Measurements from ENCODE around the gene PHC3. TPM values are rescaled to one million over a fixed set of nuclear protein-coding genes. Genes with fewer than 3 reads are reported as not detected.
A peak's percentile ranks its signal among the peaks of the same experiment; 100 is the strongest.

The PHC3 gene
- total and polyA plus RNA-seq, 8 donors: 4.7 to 253 (median 92.5) TPM

DNA sequence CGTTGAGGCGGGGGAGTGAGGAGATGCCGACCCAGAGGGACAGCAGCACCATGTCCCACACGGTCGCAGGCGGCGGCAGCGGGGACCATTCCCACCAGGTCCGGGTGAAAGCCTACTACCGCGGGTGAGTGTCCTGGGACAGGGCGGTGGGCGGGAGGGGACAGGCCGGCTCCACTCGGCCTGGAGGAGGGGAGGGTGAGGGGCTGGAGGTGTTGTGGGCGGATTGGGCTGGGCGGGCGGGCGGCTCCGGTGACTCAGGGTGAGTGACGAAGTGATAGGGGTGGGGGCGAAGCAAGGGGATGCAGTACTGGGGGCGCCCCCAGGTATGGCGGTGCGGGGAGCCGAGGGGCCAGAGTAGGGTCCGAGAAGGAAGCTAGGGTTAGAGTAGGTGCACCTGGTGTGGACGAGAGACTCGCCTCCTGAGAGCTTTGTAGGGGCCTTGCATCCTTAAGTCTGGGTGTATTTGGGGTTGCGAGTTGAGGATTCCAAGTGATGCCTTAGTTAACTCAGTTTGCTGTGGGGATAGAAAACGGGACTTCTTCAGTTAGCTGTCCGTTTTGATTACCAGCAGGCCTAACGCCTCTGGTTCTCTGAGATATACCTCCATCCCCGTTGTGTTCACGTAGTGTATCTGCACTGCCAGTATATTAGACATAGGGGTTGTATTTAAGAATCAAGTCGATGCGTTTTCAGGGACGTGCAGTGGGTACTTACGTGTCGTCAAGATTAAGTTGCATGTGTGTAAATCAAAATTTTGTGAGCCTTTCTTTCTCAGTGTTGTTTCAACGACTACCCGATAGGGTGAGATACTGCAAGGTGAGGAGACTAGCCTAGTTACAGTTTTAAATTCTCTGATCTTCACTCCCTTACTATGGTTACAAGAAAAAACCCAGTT is 41.4 kb upstream of the PHC3 start:
- DNase-seq: peak; percentile 34 to 80
- intact Hi-C loops (cut with DNase I; ENCODE audit: low total_unique reads): no loop called here
- peaks cover 7 to 58% (median 33%) of the 10 kb centered on the region in 4 donors for H3K4me1 ChIP-seq
- no peaks in the 10 kb centered on the region for H3K36me3 ChIP-seq
- no peaks in the 10 kb centered on the region for H3K27me3 ChIP-seq
- H3K9me3 ChIP-seq: no peaks in the 10 kb centered on the region
- peak overlapping the region; percentile 91 to 99 (median 96) for H3K27ac ChIP-seq
- TF ChIP-seq, protein P1, sequence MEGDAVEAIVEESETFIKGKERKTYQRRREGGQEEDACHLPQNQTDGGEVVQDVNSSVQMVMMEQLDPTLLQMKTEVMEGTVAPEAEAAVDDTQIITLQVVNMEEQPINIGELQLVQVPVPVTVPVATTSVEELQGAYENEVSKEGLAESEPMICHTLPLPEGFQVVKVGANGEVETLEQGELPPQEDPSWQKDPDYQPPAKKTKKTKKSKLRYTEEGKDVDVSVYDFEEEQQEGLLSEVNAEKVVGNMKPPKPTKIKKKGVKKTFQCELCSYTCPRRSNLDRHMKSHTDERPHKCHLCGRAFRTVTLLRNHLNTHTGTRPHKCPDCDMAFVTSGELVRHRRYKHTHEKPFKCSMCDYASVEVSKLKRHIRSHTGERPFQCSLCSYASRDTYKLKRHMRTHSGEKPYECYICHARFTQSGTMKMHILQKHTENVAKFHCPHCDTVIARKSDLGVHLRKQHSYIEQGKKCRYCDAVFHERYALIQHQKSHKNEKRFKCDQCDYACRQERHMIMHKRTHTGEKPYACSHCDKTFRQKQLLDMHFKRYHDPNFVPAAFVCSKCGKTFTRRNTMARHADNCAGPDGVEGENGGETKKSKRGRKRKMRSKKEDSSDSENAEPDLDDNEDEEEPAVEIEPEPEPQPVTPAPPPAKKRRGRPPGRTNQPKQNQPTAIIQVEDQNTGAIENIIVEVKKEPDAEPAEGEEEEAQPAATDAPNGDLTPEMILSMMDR (IDR thresholded peaks at IDR 0.05): peak in 3 of 7 experiments; percentile 10 to 21 (median 12)
- TF ChIP-seq EP300 (IDR thresholded peaks at IDR 0.05): no peak
- 1% methylated on average over 37 to 42 of the region's 42 CpGs for WGBS, 5 donors
- H3K4me3 ChIP-seq: peak overlapping the region; percentile 71 to 97 (median 94)

DNA sequence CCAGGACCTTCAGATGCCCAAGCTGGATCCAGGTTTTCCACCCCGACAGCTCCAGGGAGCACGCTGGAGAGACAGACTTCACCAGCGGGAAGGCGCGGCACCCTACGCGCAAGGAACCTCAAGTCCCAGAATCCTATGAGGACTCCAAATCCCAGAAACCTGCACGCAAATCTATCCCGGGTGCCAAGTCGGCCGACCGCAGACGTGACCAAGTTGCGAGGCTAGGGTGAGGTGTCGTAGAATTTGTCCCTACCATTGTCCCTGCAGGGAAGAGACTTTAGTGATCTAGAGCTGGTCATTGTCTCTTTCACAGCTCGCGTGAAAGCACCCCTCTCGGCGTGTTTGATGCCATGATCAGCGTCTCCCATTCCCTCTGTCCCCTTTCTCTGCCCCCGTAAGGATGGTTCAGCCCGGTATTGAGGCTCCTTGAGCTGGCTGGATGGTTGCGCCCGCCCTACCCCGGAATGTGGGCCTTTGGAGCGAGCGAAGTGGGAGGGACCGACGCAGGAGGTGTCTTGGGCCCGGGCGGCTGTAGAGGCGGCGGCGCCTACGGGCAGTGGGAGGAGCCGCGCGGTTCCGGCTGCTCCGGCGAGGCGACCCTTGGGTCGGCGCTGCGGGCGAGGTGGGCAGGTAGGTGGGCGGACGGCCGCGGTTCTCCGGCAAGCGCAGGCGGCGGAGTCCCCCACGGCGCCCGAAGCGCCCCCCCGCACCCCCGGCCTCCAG is 40.6 kb upstream of the PHC3 start, which contains the start of gene PRKCI:
Gene PRKCI, plus strand, starts transcription at position 501 of the 723 bp plus-strand sequence. CDS start 246 bp downstream, outside the sequence.
- no peaks in the 10 kb centered on the region for H3K27me3 ChIP-seq
- WGBS, 5 donors: 0 to 1% (median 0%) methylated on average over 22 to 60 of the region's 60 CpGs
- no peaks in the 10 kb centered on the region for H3K36me3 ChIP-seq
- DNase-seq: peak; percentile 96 to 99
- H3K27ac ChIP-seq: peak within 1 kb of the TSS; percentile 91 to 99 (median 96)
- H3K4me3 ChIP-seq: peak within 1 kb of the TSS; percentile 71 to 97 (median 94)
- no peaks in the 10 kb centered on the region for H3K9me3 ChIP-seq
- intact Hi-C loops (cut with DNase I; ENCODE audit: low total_unique reads): no loop called here
- TF ChIP-seq, protein P1 (IDR thresholded peaks at IDR 0.05): peak in 1 of 7 experiments; percentile 18
- TF ChIP-seq POLR2A (IDR thresholded peaks at IDR 0.05) (peak in 2 of 4 donors; percentile 16 to 73), POLR2AphosphoS5 (IDR thresholded peaks at IDR 0.05) (peak; percentile 67 to 97 (median 93)), EP300 (IDR thresholded peaks at IDR 0.05) (no peak)
- peaks cover 4 to 50% (median 28%) of the 10 kb centered on the region in 4 donors for H3K4me1 ChIP-seq

DNA sequence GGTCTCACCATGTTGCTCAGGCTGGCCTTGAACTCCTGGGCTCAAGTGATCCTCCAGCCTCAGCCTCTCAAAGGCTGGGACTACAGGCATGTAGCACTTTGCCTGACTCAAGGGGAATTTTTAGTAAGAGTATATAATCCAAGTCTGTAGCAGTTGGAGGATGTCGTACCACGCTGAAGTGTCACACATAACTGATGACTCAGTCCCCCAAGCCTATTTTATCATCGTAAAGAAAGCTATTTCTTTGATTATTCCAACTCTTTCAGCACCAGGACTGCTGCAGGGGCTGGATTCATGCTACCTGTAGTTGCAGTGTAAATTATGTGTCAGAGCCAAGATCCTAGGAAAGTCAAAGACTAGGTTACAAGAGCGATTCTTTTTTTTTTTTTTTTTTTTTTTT is 39.3 kb upstream of the PHC3 start:
- Histone ChIP-seq H3K4me1 (peaks cover 4 to 38% (median 20%) of the 10 kb centered on the region in 4 donors), H3K4me3 (no peak overlapping the region), H3K27ac (no peak overlapping the region), H3K9me3 (no peaks in the 10 kb centered on the region), H3K36me3 (no peaks in the 10 kb centered on the region), H3K27me3 (no peaks in the 10 kb centered on the region)
- TF ChIP-seq POLR2AphosphoS5 (IDR thresholded peaks at IDR 0.05) (no peak), POLR2A (IDR thresholded peaks at IDR 0.05) (no peak), EP300 (IDR thresholded peaks at IDR 0.05) (no peak)
- TF ChIP-seq, protein P1 (IDR thresholded peaks at IDR 0.05): no peak
- intact Hi-C loops (cut with DNase I; ENCODE audit: low total_unique reads): no loop called here
- 82 to 92% (median 89%) methylated on average over 4 of the region's 4 CpGs for WGBS, 5 donors
- DNase-seq: no peak

DNA sequence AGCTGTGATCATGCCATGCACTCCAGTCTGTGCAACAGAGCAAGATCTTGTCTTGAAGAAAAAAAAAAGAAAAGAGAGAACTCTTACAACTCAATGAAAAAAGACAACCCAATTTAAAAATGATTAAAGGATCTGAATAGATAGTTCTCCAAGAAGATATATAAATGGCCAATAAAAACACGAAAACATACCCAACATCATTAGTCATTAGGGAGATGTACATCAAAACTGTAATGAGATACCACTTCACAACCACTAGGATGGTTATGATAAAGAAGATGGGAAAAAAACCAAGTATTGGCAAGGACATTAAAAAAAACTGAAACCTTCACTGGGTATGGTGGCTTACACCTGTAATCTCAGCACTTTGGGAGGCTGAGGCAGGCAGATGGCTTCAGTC is 38.3 kb upstream of the PHC3 start:
- H3K4me3 ChIP-seq: no peak overlapping the region
- TF ChIP-seq POLR2A (IDR thresholded peaks at IDR 0.05): no peak
- no peak for TF ChIP-seq EP300 (IDR thresholded peaks at IDR 0.05)
- H3K4me1 ChIP-seq: peaks cover 4 to 28% (median 15%) of the 10 kb centered on the region in 4 donors
- DNase-seq: no peak
- no peaks in the 10 kb centered on the region for H3K27me3 ChIP-seq
- H3K27ac ChIP-seq: no peak overlapping the region
- no peaks in the 10 kb centered on the region for H3K36me3 ChIP-seq
- H3K9me3 ChIP-seq: no peaks in the 10 kb centered on the region
- intact Hi-C loops (cut with DNase I; ENCODE audit: low total_unique reads): no loop called here
- 90 to 97% (median 91%) methylated on average over 1 of the region's 1 CpG for WGBS, 5 donors
